GM18502 (cell line): ENCODE data around the gene SOX1.

ENCODE experiments used
- ATAC-seq: cut with Tn5 transposase; IDR thresholded peaks from one replicate; pipeline ENCODE4 v1.9.1; 2021; ENCODE audit warnings: mild to moderate bottlenecking; ENCODE audit not compliant: unreplicated experiment, poor library complexity

Gene SOX1

GRCh38 chr13:112103961-112104880 lies 37.3 kb downstream of the SOX1 start:
- ATAC-seq: no peak

GRCh38 chr13:112104881-112105234 lies 37.9 kb downstream of the SOX1 start:
- ATAC-seq: no peak

GRCh38 chr13:112105244-112105681 lies 38.3 kb downstream of the SOX1 start:
- ATAC-seq: no peak

GRCh38 chr13:112105892-112106291 lies 38.9 kb downstream of the SOX1 start:
- ATAC-seq: no peak

GRCh38 chr13:112106478-112107141 lies 39.7 kb downstream of the SOX1 start:
- no peak for ATAC-seq

GRCh38 chr13:112107289-112107688 lies 40.3 kb downstream of the SOX1 start:
- no peak for ATAC-seq

- ATAC-seq: no peak
These were observed 43.5 kb downstream of the SOX1 start for GRCh38 chr13:112110479-112110878.

- no peak for ATAC-seq
These were observed 44.4 kb downstream of the SOX1 start for GRCh38 chr13:112111239-112111857.

- ATAC-seq: no peak
These were observed 45.8 kb downstream of the SOX1 start for GRCh38 chr13:112112534-112113276.

GRCh38 chr13:112113348-112113747 lies 46.4 kb downstream of the SOX1 start:
- ATAC-seq: no peak

- no peak for ATAC-seq
These were observed 46.9 kb downstream of the SOX1 start for GRCh38 chr13:112113851-112114250.

GRCh38 chr13:112114391-112114790 lies 47.4 kb downstream of the SOX1 start:
- no peak for ATAC-seq

GRCh38 chr13:112115403-112116091 lies 48.6 kb downstream of the SOX1 start:
- ATAC-seq: no peak

GRCh38 chr13:112116187-112116950 lies 49.4 kb downstream of the SOX1 start:
- ATAC-seq: no peak

- no peak for ATAC-seq
These were observed 50.5 kb downstream of the SOX1 start for GRCh38 chr13:112117258-112117954.

- no peak for ATAC-seq
These were observed 51.0 kb downstream of the SOX1 start for GRCh38 chr13:112117955-112118302.

- ATAC-seq: no peak
These were observed 51.6 kb downstream of the SOX1 start for GRCh38 chr13:112118451-112119064.
